B cell (primary cell): ENCODE results near the gene NAA15.

Experiments used
- EZH2 ChIP-seq: IDR thresholded peaks from 2 replicates; pipeline ENCODE4 v1.6.1; 2012; ENCODE audit warnings: borderline replicate concordance, low read depth, mild to moderate bottlenecking, moderate library complexity, low read length; ENCODE audit not compliant: insufficient read depth, poor library complexity, severe bottlenecking
- TF ChIP-seq, protein P1 (sequence below): fragments of 200-600 bp; IDR thresholded peaks from one replicate; pipeline ENCODE4 v1.8.0; 2022; ENCODE audit warnings: antibody characterized with exemption, mild to moderate bottlenecking

DNA sequence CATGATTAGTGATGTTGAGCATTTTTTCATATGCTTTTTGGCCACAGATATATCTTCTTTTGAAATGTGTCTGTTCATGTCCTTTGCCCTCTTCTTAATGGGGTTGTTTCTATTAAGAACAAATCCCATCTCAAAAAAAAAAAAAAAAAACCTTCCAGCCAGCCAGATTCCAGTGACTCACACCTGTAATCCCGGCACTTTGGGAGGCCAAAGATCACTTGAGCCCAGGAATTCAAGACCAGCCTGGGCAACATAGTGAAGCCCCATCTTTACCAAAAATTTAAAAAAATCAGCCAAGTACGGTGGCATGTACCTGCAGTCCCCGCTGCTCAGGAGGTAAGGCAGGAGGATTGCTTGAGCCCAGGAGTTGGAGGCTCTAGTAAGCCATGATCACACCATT is 157.7 kb downstream of the NAA15 start:
- TF ChIP-seq, protein P1, sequence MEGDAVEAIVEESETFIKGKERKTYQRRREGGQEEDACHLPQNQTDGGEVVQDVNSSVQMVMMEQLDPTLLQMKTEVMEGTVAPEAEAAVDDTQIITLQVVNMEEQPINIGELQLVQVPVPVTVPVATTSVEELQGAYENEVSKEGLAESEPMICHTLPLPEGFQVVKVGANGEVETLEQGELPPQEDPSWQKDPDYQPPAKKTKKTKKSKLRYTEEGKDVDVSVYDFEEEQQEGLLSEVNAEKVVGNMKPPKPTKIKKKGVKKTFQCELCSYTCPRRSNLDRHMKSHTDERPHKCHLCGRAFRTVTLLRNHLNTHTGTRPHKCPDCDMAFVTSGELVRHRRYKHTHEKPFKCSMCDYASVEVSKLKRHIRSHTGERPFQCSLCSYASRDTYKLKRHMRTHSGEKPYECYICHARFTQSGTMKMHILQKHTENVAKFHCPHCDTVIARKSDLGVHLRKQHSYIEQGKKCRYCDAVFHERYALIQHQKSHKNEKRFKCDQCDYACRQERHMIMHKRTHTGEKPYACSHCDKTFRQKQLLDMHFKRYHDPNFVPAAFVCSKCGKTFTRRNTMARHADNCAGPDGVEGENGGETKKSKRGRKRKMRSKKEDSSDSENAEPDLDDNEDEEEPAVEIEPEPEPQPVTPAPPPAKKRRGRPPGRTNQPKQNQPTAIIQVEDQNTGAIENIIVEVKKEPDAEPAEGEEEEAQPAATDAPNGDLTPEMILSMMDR = no peak
- no peak for TF ChIP-seq EZH2
